ENCODE measurements around the gene DNAJC5G. TPM values are rescaled to one million over a fixed set of nuclear protein-coding genes. Genes with fewer than 3 reads are reported as not detected.

DNAJC5G gene
- total and polyA plus RNA-seq, 2 donors (not counting 3 experiments of a cell fraction or from before 2014, with no cell fraction given) = 0.77 to 1.4 TPM

GRCh38 chr2:27250652-27251379 lies 24.4 kb upstream of the DNAJC5G start:
- intact Hi-C loops (cut with micrococcal nuclease) (loop anchor here (1.0 kb wide), 3 partner anchors 14 to 52 kb away; no protein-coding TSS in a partner anchor), dilution Hi-C loops (cut with MboI; ENCODE audit: extremely low pct_ligation_motif_present, low sequenced_read_pairs) (no loop called here)
- peaks cover 0 to 3% of the 10 kb centered on the region in 2 experiments for H3K36me3 ChIP-seq (ENCODE audit: control insufficient read depth in 2 of 2, extremely low read depth in 1 of 2, insufficient read depth in 2 of 2, low read length in 2 of 2)
- no peak overlapping the region for H3K4me3 ChIP-seq (replicated peaks in 1 of 3; ENCODE audit: insufficient read depth in 1 of 3, low read depth in 1 of 3, low read length in 3 of 3)
- no peaks in the 10 kb centered on the region for H3K9me1 ChIP-seq (replicated peaks; ENCODE audit: control insufficient read depth, extremely low read depth, insufficient read depth, low read length)
- H3K4me2 ChIP-seq (ENCODE audit: insufficient read depth, low read length) = no peak overlapping the region
- no peak overlapping the region for H3K9ac ChIP-seq (replicated peaks; ENCODE audit: extremely low read depth, insufficient read depth, low read length)
- BruUV-seq (replicated peaks) = no TSS peak
- FAIRE-seq (no peak), DNase-seq (ENCODE audit: low read depth, low spot score) (no peak)
- no peaks in the 10 kb centered on the region for H3K79me2 ChIP-seq (ENCODE audit: control insufficient read depth, insufficient read depth, low read length)
- no peaks in the 10 kb centered on the region for H3K9me3 ChIP-seq (replicated peaks; ENCODE audit: control insufficient read depth, insufficient read depth, low read length)
- no peaks in the 10 kb centered on the region for H4K20me1 ChIP-seq (replicated peaks; ENCODE audit: control insufficient read depth, extremely low read depth, insufficient read depth, low read length)
- H2AFZ ChIP-seq (ENCODE audit: low read depth, low read length) = no peak overlapping the region
- peaks cover 22% of the 10 kb centered on the region for H3K4me1 ChIP-seq (ENCODE audit: control insufficient read depth, extremely low read depth, insufficient read depth, low read length)
- H3K27me3 ChIP-seq (ENCODE audit: control insufficient read depth in 2 of 2, insufficient read depth in 2 of 2, low read length in 2 of 2) = no peaks in the 10 kb centered on the region
- H3K27ac ChIP-seq (ENCODE audit: insufficient read depth, low read depth, low read length) = no peak overlapping the region
- no peak for TF ChIP-seq POLR2A (IDR thresholded peaks at IDR 0.05; ENCODE audit: low read depth, low read length)
- no peak for TF ChIP-seq MYC (IDR thresholded peaks at IDR 0.05; ENCODE audit: low read depth, low read length)
- no peak for TF ChIP-seq POLR2AphosphoS5 (IDR thresholded peaks at IDR 0.05; ENCODE audit: insufficient read depth, low read depth, low read length)
- TF ChIP-seq MAX (IDR thresholded peaks at IDR 0.05; ENCODE audit: insufficient read depth, insufficient read length) = no peak
- TF ChIP-seq JUN (IDR thresholded peaks at IDR 0.05; ENCODE audit: borderline replicate concordance, insufficient read depth, insufficient read length, low read depth) = no peak
- no peak for TF ChIP-seq CTCF (IDR thresholded peaks at IDR 0.05; ENCODE audit: extremely low read depth in 1 of 2, insufficient read depth in 1 of 2, low read depth in 1 of 2, low read length in 2 of 2)
- TF ChIP-seq GATA2 (IDR thresholded peaks at IDR 0.05; ENCODE audit: insufficient read depth, insufficient read length, low read depth, low read length) = no peak
- no peak for TF ChIP-seq EZH2 (IDR thresholded peaks at IDR 0.05; ENCODE audit: borderline replicate concordance, low read depth, low read length, severe bottlenecking)
- TF ChIP-seq FOS (IDR thresholded peaks at IDR 0.05; ENCODE audit: borderline replicate concordance, insufficient read depth, low read length) = no peak
- ChIA-PET CTCF (interaction anchor here (1.0 to 6.8 kb wide), 3 partner anchors 30 to 118 kb away, joined by 3 to 81 read pairs (median 23); partner anchors contain the start of gene TRIM54), POLR2A (no interaction called here)

Data from endothelial cell of umbilical vein (primary cell).